Germinal center (tissue), 1 donor: ENCODE data around the gene FOXP1.

ENCODE experiments used
- DNase-seq: peaks from one replicate; pipeline ENCODE4 v3.0.0; 2012; ENCODE audit warnings: mixed read lengths, low spot score

Gene FOXP1

DNA sequence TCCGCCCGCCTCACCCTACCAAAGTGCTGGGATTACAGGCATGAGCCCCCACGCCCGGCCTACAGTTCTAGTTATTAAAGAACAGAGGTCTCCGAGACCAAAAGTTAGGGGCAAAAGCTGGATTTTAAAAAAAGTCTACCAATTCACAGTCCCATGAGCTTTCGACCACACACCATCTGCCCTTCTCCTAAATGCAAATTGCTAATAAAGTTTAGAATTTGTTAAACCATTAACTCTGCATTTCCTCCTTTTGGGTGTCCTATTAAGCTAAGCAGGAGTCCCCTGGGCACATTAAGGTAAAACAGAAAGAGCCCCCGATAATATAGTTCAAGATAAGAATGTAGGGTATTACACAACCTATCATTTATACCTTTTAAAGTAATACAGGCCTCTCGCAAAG is 322.7 kb downstream of the FOXP1 start:
- peak; percentile 42 for DNase-seq

DNA sequence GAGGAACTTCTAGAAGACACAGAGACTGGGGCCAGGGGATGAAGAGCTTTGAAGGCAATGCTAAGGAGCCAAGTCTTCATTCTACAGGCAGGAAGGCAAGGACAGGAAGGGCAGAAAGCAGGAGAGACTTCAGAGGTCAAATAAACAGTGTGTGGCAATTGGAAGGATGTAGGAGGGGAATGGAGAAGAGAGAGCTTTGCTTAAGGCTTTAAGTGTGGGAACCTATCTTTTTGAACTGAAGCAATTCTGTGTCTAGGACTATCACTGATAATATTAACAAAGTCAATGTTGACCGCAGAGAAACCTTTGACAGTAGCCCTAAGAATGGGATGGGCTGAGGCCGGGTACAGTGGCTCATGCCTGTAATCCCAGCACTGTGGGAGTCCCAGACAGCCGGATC is 325.0 kb downstream of the FOXP1 start:
- no peak for DNase-seq

DNA sequence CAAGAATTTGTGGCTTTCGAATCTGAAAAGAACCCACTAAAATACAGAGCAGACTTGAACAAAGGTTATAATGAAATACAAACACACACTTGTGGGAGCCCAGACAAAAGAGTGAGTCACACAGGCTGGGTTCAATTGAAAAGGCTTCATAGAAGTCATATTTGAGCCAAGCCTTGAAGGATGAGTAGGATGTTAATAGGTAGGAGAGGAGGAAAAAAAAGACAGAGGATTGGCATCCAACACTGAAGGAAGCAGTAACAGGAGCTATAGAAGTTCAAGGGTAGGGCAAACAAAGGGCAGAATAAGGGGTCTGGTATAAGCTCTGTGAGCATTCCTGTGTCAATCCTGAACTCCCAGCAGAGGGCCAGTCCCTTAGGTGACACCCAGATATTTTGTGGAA is 325.4 kb downstream of the FOXP1 start:
- DNase-seq = no peak

DNA sequence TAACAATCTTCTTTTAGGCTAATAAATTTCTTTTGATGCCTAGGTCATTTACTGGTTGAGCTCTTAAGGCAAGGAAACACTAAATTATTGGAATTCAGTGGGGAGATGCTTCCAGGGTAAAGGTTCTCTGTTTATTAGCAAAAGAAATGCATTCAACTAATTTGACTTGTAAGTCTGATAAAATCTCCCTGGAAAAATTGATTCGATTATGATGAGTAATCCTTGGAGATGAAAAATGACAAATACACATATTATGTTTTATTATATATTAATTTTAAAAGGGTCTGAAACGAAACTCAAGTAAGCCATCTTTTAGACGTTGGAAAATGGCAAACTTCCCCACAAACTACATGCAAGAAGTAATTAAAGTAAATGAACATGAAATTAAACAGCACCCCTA is 328.0 kb downstream of the FOXP1 start:
- DNase-seq = no peak

DNA sequence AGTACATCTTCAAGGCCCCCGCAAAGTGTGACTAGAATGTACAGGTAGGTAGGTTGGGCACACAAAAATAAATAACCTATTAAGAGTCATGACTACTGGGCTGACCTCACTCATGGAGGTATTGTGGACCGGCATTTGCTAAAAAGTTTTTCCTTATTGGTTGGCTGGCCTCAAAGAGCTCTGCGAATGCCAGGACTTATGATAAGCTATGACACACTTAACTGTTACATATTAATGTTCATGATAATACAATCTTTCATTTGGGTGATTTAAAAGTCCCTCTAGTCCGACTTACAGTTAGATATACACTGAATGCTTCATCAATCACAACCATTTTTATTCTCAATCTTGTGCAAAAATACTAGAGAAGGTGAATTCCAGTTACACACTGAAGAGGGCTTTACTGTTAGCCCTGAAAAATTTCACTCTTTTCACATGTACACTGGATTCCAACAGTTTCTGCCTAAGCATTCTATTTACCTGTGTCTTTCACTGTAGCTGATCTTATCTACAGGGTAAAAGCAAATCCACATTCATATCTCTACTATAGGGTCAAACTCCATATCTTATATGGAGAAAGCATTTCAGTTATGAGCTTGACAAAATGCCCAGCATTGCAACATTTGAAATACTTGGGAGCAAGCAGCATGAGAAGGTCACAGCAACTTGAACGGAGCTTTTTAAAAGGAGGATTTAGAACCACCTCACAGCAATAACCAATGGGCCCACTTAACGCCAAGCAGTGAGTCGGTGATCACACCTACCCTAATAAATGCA is 329.1 kb downstream of the FOXP1 start:
- no peak for DNase-seq

DNA sequence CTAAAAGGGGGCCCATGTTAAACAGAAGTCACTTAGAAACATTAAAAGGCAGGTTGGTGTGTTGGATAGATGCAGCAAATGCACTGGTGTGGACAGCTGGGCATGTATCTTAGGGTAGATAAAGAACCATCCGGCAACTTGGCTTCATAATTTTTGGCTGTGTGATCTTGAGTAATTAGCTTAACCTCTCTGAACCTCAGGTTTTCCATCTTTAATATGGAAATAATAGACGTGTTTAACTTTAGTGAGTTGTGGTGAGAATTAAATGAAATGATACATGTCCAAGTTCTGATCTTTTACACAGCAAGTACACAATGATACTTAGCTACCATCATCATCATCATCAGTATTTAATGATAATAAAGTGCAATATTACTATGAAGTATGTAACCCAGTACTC is 330.4 kb downstream of the FOXP1 start:
- DNase-seq = no peak

DNA sequence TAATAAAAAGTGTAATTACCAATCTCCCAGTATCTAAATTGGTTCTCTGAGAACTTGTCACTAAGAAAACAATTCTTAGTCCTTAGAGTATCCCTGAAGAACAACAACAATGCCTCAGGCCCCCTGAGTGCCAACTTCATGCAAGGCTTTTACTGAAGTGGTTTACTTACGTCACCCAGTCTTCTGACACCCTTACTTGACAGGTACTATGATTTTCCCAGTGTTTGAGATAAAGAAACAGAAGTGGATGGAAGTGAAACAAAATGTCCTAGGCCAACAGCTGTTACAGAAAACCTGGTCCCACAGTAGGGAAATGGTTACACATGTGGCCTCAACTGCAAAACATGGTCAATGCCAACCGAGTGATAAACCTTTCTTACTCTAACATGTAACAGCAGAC is 331.1 kb downstream of the FOXP1 start:
- DNase-seq = no peak

DNA sequence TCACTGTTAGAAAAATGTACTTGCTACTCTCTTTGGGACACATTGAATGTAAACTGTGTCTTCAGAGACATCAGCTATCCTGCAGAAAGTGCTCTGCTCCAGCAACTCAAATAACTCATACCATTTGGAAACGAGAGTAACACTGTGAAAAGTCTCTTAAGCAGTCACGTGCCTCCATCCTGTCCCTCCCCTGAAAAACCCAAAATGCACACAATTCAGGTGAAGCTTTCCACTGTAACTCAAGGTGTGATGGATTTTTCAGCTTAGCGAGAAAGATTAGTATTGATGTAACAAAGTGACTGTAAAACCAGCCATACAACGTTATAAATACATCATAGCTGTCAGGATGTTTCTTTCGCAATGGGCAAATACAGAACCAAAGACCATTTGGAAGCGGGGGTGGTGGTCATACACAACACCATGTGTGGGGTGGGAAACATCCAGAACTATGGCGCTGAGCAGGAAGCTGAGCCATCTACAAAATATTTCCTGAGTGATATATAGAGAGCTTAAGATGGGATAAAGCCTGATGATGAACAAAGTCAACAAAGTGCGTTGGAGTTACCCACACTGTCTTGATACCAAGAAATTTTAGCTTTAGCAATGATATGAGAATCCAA is 332.3 kb downstream of the FOXP1 start:
- no peak for DNase-seq

DNA sequence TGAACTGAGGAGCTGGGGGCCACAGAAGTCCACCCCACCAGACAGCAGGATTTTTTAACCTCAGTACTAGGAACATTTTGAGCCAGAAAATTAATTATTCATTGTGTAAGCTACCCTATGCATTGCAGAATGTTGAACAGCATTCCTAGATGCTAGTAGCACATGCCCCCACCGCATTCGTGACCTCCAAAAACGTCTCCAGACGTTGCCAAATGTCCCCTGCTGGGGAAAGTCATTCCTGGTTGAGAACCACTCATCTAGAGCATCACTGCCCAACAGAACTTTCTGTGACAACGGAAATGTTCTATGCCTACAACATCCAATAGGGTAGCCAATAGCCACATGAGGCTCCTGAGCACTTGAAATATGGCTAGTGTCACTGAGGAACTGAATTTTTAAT is 333.5 kb downstream of the FOXP1 start:
- DNase-seq = no peak

DNA sequence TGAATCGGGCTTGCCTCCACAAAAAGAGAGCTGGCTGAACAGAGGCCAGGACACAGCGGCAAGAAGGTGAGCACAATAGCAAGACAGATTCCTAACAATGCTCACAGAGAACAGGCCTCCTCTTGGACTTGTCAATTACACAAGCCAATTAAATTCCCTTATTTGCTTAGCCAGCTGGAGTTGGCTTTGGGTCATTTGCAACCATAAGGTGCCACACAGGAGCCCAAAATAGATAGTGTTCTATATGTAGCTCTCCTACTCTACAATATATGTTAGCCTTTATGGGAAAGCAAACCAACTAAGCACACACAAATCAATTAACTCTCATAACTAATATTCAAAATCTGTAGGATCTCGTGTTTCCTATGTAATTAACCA is 335.6 kb downstream of the FOXP1 start:
- no peak for DNase-seq

DNA sequence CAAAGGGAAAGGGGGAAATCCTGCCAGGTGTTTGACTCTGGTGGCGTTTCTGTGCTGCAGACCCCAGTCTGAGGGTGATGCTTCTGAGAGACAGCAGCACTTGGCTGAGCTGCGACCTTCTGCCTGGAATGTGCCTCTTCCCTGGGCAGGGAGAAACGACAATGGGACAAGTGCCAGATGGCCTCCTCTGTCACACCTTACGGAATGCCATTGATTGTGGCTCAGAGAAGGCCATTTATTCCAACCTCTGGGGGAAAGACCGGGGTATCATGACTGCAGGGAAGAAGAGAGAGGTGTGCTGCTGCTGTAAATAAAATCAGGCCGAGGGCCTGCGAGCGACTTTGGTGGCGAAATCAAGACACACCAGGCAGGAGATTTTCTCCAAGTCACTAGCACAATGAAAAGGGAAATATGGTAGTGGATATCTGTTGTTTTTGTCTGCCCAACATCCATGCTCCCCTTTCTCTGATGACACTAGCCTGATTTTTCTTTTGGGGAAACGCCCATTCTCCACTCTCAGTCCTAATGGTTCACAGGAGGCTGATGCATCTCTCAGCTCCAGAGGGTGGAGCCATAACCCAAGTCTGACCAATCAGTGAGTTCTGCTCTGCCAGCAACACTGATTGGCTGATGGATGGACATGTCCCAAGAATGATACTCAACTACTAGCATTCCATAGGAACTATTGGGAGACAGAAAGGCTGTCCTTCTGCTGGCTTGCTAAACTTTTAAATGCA is 336.1 kb downstream of the FOXP1 start:
- DNase-seq = peak; percentile 15

DNA sequence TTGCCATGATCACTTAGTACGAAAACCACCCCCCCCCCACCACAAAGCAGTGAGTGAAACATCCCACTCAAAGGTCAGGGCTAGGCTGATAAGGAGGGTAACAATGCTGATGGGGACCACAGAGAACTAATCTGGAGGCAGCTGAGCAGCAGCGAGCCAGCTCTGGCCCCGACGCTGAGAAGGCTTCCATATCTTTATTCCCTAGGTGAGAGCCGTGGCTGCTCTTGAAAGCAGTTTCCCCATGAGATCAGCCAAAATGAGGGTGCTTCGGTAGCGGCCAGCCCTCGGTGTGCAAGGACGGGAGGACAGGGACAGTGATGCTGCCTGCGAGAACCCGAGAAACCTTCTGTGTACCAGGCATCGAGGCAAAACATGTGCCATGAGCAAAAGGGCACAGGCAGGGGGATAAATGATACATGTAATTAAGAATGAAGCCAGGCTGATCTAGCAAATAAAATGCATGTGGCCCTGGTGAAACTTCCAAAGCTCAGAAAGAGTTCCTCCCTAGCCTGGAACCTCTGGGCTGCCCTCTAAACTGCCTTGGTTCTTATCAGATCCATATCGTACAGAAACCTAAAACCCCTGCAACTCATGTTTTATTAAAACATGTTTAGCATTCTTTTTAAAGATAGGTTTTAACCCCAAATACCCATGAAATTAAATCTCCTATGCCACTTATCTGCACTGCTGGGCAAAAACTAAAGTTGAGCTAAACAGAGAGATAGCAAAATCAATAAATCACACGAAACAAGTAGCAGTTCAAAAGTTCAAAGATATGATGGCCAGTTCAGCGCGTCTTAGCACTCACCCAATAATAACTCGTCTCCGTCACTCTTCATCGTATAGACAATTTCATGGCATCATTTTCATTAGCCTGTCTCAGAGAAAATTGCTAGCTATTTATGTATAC is 337.3 kb downstream of the FOXP1 start:
- no peak for DNase-seq

DNA sequence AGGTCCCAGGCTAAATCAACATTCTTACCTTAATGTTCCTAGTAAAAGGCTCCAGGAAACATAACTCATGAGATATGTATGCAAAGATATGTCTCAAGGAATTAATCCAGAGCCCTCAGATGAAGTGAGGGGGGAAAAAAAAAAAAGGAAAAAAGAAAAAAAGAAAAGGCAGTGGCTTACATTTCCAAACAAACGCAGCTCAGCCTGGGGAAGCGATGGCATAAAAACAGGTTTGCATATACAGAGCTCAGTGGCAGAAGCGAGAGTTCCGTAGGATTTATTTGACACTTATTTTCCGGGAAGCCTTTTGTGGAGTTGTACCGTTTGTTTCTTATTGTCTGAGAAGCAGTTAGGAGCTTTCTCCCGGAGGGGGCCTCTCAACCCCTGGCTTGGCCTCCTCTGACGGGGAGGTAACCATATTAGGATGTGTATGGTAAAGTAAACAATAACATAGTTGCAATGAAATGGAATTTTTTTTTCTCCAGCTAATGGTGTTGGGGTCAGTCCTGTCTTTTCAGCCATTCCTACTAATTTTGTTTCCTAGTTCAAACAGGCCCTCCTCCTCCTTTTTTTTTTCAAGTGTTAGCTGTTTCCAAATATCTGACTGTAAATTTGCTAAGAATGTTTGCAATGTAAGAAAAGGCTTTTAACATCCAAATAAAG is 338.6 kb downstream of the FOXP1 start:
- DNase-seq = no peak

DNA sequence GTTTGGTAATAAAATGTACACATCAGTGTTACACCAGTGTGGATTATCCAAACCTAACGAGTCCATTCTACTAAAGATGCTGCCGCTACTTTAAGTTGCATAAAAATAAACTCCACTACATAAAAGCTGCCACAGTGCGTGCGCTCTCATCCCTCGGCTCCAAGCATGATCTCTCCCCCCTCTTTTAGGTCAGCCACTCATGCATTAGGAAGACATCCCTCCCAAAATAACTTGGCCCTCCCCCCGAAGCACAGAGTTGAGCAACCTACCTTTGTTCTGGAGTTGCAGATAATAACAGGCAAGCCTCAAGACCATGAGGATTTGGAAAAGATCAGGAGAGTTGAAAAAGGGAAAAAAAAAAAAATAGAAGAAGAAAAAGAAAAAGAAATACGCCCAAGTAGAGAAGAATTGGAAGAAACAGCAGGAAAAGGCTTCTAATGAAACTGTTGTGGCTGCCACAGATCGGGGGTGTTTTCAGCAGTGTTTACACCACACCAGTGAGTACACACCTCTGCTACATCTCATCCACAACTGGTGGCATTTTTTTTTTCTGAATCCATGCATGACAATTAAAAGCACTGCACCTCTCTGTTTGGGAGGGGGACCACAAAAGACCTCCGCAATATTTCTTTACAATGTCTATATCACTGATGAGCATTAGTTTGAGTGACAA is 339.2 kb downstream of the FOXP1 start:
- no peak for DNase-seq

DNA sequence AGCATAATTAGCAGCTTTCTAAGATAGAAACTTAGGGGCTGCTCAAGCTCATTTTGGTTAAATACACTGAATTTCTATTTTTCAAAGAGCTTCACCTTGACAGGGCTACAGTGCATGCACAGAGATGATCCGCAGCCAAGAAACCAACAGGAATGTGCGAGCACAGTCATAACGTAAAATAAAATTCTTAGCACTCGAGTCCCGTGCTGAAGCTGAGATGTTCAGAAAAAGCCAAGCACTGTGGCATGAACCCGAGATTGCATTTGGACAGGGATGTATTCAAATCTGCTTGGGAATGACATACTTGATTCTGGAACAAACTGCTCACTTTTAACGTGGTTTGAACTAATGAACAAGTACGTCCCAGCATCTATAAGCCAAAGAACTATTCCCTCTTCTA is 340.3 kb downstream of the FOXP1 start:
- no peak for DNase-seq

DNA sequence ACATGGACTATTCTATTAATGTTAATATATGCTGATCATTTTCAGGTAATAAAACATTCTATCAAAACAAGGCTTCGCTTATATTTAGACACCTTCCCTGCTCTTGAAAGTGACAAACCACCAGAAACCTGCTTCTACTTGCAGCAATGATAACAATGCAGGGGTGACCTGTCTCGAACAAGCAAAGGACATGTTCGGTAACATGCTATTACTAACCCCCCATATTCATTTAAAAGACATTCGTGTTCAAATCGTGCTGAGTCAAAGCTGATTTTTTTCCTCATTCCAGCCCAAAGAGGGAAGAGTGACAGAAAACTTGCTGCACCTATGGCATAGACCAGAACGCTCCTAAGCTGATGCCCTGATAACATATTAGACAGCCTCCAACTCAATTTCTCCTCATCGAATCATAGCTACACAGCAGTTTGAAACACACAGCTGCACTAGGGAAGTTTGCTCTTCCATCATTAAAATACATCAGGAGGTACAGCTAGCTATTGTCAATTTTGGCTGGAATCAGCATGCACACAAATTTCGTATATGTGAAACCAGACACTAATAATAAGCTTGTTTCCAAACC is 341.5 kb downstream of the FOXP1 start:
- no peak for DNase-seq

DNA sequence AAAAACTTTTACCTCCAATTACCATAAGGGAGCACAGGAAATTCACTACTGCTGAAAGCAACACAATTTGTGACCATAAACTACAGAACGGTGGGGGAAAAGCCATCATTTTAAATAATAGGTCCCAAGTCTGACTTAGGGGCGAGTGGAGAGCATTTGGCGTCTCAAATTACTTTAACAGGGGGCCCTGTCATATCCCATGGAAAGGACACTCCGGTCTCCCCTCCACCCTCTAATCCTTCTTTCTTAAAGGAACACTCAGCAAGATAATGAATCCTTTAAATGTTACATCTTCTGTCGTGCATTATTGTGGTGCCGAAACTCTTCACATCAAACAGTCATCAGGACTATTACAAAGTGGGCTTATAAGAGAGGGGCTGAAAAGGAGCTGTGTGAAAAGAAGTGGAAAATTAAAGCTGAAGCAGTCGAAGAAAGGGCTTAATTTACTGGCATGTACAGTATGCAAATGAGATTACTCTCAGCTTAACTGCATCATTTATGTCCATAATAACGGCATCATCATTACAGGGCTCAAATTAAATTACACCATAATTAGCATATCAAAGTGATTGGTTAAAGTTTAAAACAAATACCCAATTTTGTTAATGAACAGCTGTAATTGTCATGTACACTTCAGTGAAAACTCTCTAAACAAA is 342.2 kb downstream of the FOXP1 start:
- DNase-seq = no peak

DNA sequence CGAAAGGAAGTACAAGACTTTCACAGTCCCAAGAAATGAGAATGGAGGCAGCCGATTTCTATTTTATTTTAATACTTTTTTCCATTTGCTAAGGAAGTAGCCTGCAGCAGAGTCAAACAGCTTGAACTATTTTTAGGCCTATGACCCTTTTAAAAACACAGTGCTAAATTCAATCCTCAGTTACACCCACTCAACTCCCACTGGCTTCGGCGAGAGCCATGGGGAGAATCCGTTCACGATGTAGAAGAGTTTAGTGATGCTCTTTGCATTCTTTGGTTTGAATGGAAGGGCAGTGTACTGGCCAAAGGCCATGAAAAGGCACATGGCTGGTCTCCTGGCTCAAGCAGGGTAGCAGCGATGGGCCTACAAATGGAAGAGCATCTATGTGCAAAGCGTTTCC is 343.5 kb downstream of the FOXP1 start:
- DNase-seq = no peak

DNA sequence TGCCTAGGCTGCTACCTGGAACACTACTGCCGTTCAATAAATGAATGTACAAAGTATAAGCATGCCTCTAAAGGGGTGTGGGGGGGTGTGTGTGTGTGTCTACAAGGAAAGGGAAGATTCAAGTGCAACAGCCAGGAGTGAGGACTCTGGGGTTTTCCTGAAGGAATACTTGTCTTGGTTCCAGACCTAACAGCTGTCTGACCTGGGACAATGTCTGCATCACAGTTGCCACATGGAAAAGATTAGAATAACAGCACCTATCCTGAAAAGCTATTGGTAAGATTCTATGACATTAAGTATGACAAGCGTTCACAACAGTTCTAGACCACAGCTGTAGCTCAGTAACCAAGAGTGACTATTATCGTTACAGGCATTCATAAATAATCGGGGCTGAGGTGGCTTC is 345.2 kb downstream of the FOXP1 start:
- no peak for DNase-seq

DNA sequence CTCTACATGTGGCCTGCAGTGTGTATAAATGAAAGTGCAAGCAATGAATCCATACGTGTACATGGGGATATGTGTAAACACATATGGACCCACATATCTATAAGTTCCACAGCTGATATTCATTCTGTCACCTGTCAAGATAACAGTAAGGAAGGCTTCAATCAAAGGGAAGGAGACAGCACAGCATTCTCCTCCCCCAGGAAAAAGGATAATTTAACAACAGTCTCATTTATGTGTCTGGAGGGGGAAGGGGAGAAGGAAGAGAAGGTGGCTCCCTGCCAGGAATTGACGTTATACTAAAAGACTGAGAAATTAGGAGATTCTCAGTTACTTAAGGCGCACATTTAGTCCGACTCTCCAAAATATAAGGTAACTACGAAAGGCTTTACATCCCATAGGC is 345.9 kb downstream of the FOXP1 start:
- DNase-seq = no peak
